Fibroblast of skin of left biceps (primary cell): ENCODE measurements around the gene AOPEP.

Source experiments
- DNase-seq, 2 experiments: peaks; one replicate each; pipeline ENCODE4 v3.0.0-alpha.2; 2013; ENCODE audit warnings: low read depth in 2 of 2

The AOPEP gene

DNA sequence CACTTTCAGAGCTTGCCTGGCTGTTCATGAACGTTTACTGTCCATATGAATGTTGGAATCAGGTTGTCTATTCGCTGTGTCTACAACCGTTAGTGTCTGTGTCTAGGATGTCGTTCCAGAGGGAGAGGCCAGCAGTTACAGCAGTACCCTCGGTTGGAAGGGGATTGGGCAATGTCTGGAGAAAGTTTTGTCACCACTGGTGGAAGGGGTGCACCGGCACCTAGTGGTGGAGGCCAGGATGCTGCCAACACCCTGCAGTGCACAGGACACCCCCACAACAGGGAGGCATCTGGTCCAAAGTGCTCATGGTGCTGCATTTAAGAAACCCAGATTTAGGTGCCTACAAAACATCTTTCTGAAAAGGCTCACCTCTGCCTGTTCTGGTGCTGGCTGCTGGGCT, 370.3 kb downstream of the AOPEP start:
- no peak for DNase-seq

DNA sequence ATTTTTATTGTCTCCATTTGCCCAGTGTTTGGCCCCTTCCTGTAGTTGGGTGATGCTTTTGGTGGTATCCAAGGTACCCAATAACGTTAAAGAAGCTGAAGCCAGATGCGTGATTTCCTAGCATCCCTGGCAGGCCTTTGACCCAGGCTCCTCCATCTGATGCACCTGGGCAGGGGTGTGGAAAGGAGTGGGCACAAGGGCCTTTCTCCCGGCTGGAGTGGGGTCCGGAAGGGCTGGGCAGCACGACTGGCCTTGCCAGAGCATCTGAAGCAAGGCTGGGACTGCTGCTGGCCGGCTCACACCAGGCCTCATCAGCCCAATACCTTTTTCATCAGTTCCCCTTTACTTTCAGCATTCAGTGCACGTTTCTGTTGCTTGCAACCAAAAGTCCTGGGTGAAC, 370.8 kb downstream of the AOPEP start:
- no peak for DNase-seq

DNA sequence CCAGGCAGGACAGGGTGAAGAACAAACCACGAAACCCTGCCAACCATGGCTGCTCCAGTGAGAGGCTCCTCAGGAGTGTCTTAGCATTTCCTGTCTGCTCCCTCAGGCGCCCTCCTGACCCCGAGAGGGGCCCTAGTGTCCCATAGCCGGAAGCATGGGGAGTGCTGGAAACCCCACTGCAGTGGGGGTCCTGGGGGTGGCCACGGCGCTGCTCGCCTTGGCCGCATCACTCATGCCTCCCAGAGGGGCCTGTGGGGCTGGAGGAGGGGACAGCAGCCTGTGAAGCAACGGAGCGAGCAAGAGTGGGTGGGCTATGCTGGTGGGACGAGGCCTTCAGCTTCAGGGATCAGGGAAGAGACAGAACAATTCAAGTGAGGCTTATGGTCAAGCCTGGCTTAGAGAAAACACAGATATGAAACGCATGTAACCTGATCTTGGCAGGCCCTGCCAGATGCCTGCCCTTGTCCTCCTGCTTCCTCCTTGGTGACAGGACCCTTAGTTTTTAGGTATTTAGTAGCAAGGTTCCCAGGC, 372.0 kb downstream of the AOPEP start:
- DNase-seq = no peak

DNA sequence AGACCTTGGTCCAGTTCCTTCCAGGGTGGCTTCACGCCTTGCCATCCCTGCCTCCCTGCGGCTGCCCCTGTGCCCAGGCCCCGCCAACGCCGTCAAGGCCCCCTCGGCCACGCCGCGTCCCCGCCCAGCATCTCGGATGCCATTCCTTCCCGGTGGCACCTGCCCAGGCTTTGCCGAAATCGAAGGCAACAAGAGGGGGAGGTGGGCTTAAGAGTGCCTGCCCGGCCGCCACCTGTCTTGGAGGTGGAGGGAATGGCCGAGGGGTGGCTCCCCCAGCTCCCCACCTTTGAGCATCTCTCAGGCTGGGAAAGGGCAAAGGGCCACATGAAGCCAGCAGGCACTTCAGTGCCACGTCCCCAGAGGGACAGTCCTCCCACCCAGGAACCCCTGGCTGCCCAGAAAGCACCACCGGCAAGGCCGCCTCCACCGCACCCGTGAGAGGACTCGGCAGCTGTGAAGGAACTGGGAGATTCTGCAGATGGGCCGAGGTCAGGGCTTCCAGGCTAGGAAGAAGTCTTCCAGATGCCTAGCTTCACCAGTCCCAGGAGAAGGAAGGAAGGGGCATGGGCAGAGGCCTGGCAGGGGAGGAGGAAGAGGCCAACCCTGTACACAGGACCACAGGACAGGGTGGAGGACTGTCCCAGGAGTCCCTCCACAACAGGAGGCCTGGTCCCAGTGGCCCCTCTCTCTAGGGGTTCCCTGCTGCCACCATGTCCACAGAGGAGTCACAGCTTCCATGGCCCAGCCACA, 373.0 kb downstream of the AOPEP start:
- no peak for DNase-seq

DNA sequence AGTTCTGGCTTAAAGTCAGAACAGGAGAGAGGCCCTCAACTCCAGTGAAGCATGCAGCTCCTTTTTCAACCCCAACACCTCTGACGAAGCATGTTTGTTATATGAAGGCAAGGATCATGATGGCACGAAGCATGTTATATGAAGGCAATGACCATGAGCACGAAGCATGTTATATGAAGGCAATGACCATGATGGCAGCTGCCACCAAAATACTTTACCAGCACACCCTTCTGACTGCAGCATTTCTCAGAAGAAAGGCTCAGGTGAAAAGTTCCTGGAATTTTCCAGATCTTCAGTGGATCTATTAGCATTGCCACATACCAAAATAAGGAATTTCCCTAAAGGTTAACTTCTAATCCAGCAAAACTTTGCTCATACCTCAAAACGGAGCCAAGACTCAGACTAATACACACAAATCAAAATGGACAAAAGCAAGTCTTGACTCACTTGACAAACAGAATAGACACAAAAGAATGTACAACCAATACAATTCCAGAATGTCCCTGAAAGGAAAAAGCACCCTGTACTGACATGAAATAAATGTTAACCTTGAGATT, 373.6 kb downstream of the AOPEP start:
- DNase-seq = no peak

DNA sequence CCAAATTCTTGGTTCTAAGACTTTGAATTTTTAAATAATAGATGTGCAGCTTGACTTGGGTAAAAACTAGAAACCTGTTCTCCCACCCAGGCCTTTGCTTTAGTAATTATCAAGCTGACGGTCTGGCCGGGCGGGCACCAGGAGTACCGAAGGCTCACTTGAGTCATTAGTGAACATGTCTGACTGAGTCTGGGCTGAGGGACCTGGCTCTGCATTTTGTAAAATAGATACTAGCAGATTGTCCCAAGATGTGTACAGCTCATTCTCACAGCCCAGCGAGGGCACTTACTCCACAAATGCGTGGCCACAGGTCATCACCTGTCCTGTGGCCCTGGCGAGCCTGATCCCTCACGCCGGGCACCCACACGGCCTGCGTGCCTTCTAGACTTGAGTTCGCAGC, 374.8 kb downstream of the AOPEP start:
- DNase-seq = no peak

DNA sequence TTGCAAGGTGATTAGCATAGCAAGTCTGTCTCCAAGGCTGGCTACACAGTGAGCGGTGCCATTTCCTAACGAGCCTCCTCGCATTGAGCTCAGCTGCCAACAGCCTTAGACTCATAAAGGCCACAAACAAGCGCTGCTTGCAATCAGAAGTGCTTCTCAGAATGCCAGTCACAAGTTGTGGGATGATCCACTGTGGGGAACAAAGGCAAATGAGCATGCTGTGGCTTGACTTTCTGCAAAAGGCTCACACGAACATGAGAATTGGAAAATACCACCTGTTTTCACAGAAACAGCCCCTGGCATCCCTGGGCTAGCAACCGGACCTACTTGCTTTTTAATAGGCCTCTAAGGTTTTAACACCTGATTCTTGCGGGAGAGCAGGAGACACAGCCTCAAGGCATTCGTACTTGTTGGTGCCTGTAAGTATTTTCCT, 375.5 kb downstream of the AOPEP start:
- DNase-seq = no peak

DNA sequence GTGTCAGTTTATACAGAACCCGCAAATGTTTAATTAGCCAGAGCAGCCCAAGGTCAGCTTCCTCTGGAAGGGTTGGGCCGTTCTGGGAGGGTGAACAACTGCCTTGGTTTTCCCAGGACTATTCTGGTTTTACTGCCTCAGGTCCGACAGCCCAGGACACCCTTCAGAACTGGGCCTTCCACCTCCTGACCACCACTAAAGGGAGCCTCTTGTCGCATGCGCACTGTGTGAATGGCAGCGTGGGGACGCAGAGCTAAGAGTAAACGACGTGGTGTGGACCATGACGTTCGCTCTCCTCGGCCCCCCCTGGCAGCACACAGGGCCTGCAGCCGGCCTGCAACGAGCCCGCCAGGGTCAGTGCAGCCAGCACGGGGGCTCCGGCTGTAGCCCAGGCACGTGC, 376.1 kb downstream of the AOPEP start:
- DNase-seq = no peak

DNA sequence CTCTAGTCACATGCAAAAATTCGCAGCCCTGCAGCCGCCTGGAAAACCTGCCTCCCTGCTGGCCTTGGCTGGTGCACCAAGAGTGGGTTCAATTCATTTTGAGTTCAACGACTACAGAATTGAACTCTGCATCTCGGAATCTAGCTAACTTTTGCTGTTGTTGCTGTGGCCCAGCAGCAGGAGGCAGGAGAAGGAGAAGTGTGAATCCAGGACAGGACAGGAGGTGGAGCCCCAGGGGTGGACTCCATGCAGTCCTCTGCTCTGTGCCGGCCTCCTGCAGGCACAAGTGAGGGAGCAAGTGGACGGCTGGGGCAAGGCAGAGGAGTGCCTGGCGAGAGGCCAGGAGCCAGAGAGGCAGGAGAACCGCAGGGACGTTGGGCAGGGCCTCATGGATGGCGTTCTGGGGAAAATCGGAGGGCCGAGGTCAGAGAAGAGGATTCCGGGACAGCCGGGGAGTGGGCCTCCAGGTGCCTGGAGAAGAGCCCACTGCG, 376.8 kb downstream of the AOPEP start:
- no peak for DNase-seq

DNA sequence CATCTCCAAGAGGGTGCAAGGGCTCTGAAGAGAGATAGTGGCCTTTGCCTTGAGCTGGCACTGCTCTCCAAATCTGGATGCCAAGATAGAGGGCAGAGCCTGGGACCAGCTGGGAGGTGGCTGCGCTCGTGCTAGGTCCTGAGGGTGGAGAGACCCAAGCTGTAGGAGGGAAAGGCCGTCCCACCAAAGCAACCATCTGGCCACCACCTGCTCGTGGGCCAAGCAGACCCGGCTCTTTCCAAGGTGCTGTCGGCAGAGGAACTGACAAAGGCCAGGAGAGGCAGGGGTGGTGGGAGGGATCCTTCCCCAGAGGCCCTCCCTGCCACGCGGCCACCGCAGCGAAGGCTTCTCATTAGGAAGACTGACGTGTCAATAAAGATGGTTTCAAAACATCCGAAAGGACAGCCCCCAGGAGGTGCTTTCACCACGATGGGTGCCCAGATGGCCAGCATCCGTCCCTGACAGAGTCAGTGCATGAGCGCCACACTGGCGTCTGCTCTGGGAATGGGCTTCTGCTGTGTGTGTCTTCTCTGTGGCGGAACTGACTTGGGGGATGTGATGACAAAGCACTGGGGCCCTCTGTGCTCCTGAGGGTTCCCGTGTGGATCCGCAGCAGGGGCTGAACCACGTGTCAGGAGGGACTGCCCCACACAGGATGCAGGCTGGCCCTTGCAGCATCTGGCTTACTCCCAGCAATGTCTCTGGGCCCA, 377.5 kb downstream of the AOPEP start:
- DNase-seq = no peak

DNA sequence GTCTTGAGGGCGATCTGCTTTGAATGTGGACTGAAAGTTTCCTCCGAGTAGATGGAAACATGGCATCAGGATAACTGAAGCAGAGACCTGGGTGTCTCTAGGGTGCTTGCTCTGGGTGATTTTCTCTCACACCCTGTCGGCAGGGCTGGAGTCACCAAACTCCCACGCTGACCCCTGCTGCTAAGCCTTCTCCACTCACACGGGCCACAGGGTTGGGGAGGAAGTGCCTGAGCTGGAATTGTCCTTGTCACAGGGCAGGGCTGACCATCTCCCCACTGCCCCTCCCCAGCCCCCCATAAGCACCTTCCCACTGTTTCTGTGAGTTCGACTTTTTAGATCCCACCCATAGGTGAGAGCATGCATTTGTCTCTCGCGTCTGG, 378.1 kb downstream of the AOPEP start:
- no peak for DNase-seq

DNA sequence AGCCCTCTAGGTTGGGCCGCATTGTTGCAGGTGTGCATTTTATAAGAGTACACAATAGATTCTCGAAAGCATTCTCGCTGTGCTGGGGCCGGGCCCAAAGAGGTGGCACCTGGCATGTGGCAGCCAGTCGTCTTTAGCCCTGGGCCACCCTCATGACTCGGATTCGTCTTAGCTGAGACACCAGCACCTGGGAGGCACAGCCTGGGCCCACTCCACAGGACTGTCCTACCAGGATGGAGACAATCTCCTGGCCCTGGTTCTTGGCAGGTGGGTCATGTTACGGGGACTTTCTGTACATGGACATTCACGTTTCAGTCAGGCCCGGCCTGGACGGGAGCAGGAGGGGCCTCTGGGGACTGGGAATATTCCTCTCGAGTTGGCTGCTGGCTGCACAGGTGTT, 378.5 kb downstream of the AOPEP start:
- DNase-seq = no peak

DNA sequence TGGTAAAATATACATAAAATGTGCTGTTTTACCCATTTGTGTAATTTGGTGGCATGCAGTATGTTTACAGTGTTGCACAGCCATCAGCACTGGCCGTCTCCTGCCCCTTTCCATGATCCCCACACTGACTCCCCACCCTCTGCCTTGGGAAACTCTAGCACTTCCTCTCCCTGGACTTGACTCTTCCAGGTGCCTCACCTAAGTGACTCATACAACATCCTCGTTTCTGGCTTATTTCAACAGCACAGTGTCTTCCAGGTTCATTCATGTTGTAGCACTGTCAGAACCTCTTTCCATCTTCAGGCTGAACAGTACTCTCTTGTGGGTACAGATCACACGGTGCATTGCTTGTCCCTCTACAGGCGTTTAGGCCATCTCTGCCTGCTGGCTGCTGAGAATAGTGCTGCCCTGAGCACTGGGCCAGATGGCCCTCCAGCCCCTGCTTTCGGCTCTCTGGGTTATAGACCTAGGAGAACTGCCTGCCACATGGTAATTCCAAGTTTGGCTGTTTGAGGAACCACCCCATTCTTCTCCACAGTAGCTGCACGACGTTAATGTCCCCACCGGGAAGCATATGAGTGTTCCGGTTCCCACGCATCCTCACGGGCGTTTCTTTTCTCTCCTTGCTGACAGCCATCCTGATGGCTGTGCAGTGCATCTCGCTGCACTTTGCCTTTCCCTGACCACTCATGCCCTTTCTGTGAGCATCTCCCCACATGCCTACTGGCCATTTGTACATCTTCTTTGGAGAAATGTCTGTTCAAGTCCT, 379.2 kb downstream of the AOPEP start:
- DNase-seq = no peak

DNA sequence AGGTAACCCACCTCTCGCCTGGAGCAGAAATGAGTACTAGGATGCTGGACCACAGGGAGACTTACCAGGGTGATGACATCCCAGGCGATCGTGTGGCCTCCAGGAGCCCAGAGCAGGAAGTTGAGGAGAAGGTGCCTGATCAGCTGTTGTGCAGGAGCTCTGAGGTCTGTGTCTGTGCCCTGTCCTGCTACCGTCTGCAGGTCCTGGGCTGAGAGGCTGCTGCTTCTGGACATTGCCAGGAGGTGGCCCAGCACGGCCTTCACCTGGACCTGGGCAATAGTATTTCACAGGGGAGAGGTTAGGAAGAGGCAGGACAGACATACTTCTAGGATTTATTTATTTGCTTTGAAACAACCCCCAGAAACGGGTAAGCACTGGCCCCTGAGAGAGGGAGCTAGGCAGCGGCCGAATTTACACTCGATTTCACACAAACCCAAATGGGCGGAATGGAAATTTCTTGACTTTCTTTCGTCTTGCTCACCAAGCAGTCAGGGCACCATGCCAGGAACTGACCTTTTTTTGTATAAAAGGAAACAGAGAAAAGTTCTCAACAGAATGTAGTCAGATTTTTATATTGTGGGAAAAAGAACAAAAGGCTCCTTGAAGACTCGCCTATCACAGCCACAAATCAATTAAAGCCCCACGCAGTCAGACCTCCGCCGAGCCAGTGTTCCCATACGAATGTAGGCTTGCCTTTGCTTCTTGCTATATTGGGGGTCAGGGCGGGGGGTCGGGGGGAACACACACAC, 380.7 kb downstream of the AOPEP start:
- DNase-seq = no peak

DNA sequence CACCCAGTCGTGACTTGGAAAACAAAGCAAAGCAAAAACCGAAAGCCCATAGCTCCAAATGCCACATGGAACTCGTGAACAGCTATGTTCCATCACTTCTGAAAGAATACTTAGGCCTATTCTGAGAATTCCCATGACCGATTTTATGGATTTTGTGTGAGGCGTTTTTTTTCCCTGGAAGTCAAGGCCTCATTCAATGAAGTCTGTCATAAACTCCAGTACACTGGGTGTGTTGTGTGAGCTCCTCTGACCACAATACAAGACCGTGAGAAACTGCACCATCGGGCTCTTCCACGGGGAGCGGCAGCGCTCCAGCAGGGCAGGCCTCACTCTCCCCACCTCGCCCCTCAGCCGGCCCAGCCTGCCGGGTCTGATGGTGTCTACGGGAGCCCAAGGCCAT, 381.5 kb downstream of the AOPEP start:
- no peak for DNase-seq

DNA sequence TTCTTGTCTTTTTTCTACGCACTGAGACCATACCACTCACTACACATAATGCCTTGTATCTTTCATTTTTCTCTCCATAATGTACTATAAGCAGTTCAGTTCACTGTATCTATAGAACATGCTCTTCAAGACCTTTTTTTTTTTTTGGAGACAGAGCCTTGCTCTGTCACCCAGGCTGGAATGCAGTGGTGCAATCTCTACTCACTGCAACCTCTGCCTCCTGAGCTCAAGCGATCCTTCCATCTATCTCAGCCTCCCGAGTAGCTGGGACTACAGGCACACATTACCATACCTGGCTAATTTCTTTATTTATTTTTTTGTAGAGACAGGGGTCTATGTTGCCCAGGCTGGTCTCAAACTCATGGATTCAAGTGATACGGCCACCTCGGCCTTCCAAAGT, 382.3 kb downstream of the AOPEP start:
- no peak for DNase-seq

DNA sequence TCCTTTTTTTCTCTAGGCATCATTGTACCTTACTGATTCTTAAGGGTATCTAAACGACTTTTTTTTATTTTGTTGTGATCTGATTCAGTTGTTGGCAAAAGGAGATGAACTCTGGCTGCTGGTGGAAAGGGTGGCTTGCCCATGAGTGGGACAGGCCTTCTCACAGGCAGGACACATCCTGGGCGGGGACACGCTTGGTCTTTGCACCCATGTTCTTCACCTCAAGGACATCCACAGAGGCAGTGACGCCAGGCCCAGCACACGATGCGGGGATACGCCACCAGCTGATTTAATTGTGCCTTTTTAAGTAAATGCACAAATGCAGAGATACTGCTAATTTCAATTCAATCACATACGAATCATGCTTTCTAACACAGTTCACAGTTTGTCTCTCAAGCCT, 383.0 kb downstream of the AOPEP start:
- DNase-seq = no peak

DNA sequence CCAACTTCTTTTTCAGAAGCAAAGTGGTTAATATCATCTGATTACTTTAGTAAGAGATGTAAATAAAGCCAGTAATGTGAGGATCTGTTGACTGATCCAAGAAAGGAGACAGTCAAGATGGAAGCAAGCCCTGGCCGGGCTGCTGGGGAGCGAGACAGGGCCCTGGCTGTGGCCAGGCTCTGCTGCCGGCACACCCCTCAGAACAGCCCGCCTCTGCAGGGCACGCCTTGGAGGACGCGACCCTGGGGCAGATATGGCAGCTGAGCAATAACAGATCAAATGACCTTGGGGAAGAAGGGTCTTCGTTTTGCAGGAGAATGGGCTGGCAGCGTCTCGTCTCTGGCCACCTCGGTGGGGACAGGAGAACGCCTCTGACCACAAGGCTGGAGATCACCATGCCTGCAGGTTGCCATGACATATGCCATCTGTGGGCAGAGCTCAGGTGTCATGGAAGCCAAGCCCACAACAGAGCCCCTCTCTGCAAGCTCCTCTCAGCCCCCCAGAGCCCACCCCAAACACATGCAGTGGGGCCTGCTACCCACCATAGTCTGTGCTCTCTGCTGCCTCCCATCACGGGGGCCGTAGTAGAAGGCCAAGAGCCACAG, 384.5 kb downstream of the AOPEP start:
- DNase-seq = no peak

DNA sequence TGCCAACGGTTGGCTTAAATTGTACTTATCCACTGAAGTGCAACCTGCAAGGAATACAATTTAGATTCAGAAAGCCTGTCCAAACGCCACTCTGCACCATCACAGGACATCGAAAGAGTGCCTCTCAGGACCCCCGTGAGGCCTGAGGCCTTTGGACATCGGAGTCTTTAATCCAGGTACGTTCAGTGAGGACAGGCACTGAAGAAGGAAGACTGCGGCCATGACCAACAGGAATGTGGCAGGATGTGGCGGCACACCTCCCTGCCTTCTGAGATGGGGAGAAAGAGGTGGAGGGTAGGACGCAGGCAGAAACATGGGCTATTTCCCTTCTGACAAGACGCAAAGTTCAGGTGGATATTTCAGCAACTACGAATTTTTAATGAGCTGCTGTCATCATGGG, 385.2 kb downstream of the AOPEP start:
- DNase-seq = no peak

DNA sequence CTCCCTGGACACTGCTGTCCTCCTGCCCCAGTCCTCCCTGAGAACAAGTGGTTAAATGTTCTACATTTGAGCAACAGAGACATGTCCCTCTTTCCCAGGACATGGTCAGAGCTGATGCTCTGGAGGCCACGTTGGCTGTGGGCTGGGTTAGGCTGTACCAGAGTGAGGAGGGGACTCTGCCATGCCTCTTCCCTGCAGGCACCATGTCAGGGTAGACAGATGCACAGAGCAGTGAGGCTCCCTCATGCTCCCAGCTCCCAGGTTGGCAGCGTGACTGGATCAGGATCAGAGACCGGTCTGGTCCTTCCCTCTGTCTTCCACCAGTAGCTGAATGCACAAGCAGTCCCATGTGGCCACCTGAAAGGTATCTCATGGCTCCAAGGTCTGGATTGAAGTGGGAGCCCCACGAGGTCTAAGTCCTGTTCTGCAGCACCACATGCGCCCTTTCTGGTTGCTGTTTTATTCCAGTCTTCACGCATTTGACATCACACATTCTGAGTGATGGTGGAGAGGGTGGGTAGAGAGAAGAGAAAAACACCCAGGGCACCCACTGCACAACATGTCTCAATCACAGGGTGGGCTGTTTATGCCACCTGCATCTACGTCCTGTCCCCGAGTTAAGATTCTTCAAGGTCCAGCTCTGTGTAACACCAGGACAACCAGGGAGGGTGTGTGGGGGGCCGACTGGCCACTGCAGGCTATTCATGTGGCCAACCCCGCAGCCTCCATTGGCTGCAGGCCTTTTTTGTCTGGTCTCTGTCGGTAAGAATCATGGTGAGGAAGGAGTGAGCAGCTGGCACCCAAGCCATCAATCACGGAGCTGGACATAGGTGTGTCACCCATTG, 386.2 kb downstream of the AOPEP start:
- no peak for DNase-seq
